Measurements from ENCODE around the gene PCBP3.

Gene PCBP3

GRCh38 chr21:45613881-45614280 lies 29.6 kb upstream of the PCBP3 start:
- Histone ChIP-seq H3K79me1 (ENCODE audit: low read length) (no peaks in the 10 kb centered on the region), H3K23ac (ENCODE audit: low read length) (no peak overlapping the region), H4K8ac (ENCODE audit: low read depth, low read length) (no peak overlapping the region), H4K91ac (ENCODE audit: low read depth, low read length) (no peak overlapping the region), H2BK5ac (ENCODE audit: low read depth, low read length, poor library complexity) (no peak overlapping the region), H4K12ac (ENCODE audit: low read depth, low read length) (no peak overlapping the region), H2AFZ (ENCODE audit: insufficient read depth, low read length, poor library complexity) (no peak overlapping the region), H2AK5ac (ENCODE audit: low read length) (no peak overlapping the region), H3K4me3 (ENCODE audit: low read depth, low read length) (no peak overlapping the region), H3K27ac (ENCODE audit: low read depth, low read length) (no peak overlapping the region), H3K79me2 (ENCODE audit: control insufficient read depth, insufficient read depth, low read length, poor library complexity) (no peaks in the 10 kb centered on the region), H2BK120ac (ENCODE audit: insufficient read depth, low read length, poor library complexity) (no peak overlapping the region), H2BK12ac (ENCODE audit: low read length) (no peak overlapping the region), H3K36me3 (ENCODE audit: control insufficient read depth in 1 of 2, insufficient read depth in 2 of 2, low read length in 2 of 2) (no peaks in the 10 kb centered on the region), H3K18ac (ENCODE audit: low read length) (no peak overlapping the region), H3K9ac (ENCODE audit: low read length) (no peak overlapping the region), H3K4ac (ENCODE audit: low read depth, low read length) (no peak overlapping the region), H3K4me2 (ENCODE audit: low read length) (no peak overlapping the region), H3K4me1 (ENCODE audit: control insufficient read depth in 1 of 2, insufficient read depth in 2 of 2, low read length in 2 of 2) (no peaks in the 10 kb centered on the region), H3K9me3 (ENCODE audit: insufficient read depth, low read depth, low read length) (peaks cover 2% of the 10 kb centered on the region), H3K14ac (ENCODE audit: low read length) (no peak overlapping the region), H3K27me3 (ENCODE audit: insufficient read depth, low read length) (no peaks in the 10 kb centered on the region)
- no CpG with 5 or more reads among the region's 9 CpGs for WGBS (ENCODE audit: extremely low coverage, insufficient coverage, insufficient read length)
- no peak for DNase-seq

- no CpG with 5 or more reads among the region's 27 CpGs for WGBS (ENCODE audit: extremely low coverage, insufficient coverage, insufficient read length)
Measured at GRCh38 chr21:45615145-45615711, 28.3 kb upstream of the PCBP3 start.

GRCh38 chr21:45617021-45617921 lies 26.3 kb upstream of the PCBP3 start:
- Histone ChIP-seq H2BK12ac (ENCODE audit: low read length) (no peak overlapping the region), H4K8ac (ENCODE audit: low read depth, low read length) (no peak overlapping the region), H3K4ac (ENCODE audit: low read depth, low read length) (no peak overlapping the region), H3K79me2 (ENCODE audit: control insufficient read depth, insufficient read depth, low read length, poor library complexity) (no peaks in the 10 kb centered on the region), H3K36me3 (ENCODE audit: control insufficient read depth in 1 of 2, insufficient read depth in 2 of 2, low read length in 2 of 2) (no peaks in the 10 kb centered on the region), H3K4me1 (ENCODE audit: control insufficient read depth in 1 of 2, insufficient read depth in 2 of 2, low read length in 2 of 2) (no peaks in the 10 kb centered on the region), H3K9ac (ENCODE audit: low read length) (no peak overlapping the region), H3K14ac (ENCODE audit: low read length) (no peak overlapping the region), H3K27me3 (ENCODE audit: insufficient read depth, low read length) (no peaks in the 10 kb centered on the region), H3K18ac (ENCODE audit: low read length) (no peak overlapping the region), H4K12ac (ENCODE audit: low read depth, low read length) (no peak overlapping the region), H3K23ac (ENCODE audit: low read length) (no peak overlapping the region), H4K91ac (ENCODE audit: low read depth, low read length) (no peak overlapping the region), H3K27ac (ENCODE audit: low read depth, low read length) (no peak overlapping the region), H2BK5ac (ENCODE audit: low read depth, low read length, poor library complexity) (no peak overlapping the region), H2AK5ac (ENCODE audit: low read length) (no peak overlapping the region), H3K9me3 (ENCODE audit: insufficient read depth, low read depth, low read length) (peaks cover 2% of the 10 kb centered on the region), H2BK120ac (ENCODE audit: insufficient read depth, low read length, poor library complexity) (no peak overlapping the region), H3K4me3 (ENCODE audit: low read depth, low read length) (no peak overlapping the region), H3K79me1 (ENCODE audit: low read length) (no peaks in the 10 kb centered on the region), H3K4me2 (ENCODE audit: low read length) (no peak overlapping the region), H2AFZ (ENCODE audit: insufficient read depth, low read length, poor library complexity) (no peak overlapping the region)
- no peak for DNase-seq
- WGBS (ENCODE audit: extremely low coverage, insufficient coverage, insufficient read length) = no CpG with 5 or more reads among the region's 19 CpGs

More at GRCh38 chr21:45615145-45615711, 28.3 kb upstream of the PCBP3 start:
- Histone ChIP-seq H2BK12ac (ENCODE audit: low read length) (no peak overlapping the region), H2AFZ (ENCODE audit: insufficient read depth, low read length, poor library complexity) (no peak overlapping the region), H3K79me1 (ENCODE audit: low read length) (no peaks in the 10 kb centered on the region), H3K14ac (ENCODE audit: low read length) (no peak overlapping the region), H3K4ac (ENCODE audit: low read depth, low read length) (no peak overlapping the region), H3K9me3 (ENCODE audit: insufficient read depth, low read depth, low read length) (peaks cover 2% of the 10 kb centered on the region), H3K18ac (ENCODE audit: low read length) (no peak overlapping the region), H3K27me3 (ENCODE audit: insufficient read depth, low read length) (no peaks in the 10 kb centered on the region), H3K79me2 (ENCODE audit: control insufficient read depth, insufficient read depth, low read length, poor library complexity) (no peaks in the 10 kb centered on the region), H3K9ac (ENCODE audit: low read length) (no peak overlapping the region), H4K91ac (ENCODE audit: low read depth, low read length) (no peak overlapping the region), H2BK120ac (ENCODE audit: insufficient read depth, low read length, poor library complexity) (no peak overlapping the region), H4K8ac (ENCODE audit: low read depth, low read length) (no peak overlapping the region), H3K27ac (ENCODE audit: low read depth, low read length) (no peak overlapping the region), H3K36me3 (ENCODE audit: control insufficient read depth in 1 of 2, insufficient read depth in 2 of 2, low read length in 2 of 2) (no peaks in the 10 kb centered on the region), H3K23ac (ENCODE audit: low read length) (no peak overlapping the region), H2AK5ac (ENCODE audit: low read length) (no peak overlapping the region), H3K4me1 (ENCODE audit: control insufficient read depth in 1 of 2, insufficient read depth in 2 of 2, low read length in 2 of 2) (no peaks in the 10 kb centered on the region), H4K12ac (ENCODE audit: low read depth, low read length) (no peak overlapping the region), H3K4me2 (ENCODE audit: low read length) (no peak overlapping the region), H2BK5ac (ENCODE audit: low read depth, low read length, poor library complexity) (no peak overlapping the region), H3K4me3 (ENCODE audit: low read depth, low read length) (no peak overlapping the region)
- no peak for DNase-seq

- H3K18ac ChIP-seq (ENCODE audit: low read length) = no peak overlapping the region
- peaks cover 2% of the 10 kb centered on the region for H3K9me3 ChIP-seq (ENCODE audit: insufficient read depth, low read depth, low read length)
- no peak overlapping the region for H3K14ac ChIP-seq (ENCODE audit: low read length)
- H3K4me3 ChIP-seq (ENCODE audit: low read depth, low read length) = no peak overlapping the region
- H2BK5ac ChIP-seq (ENCODE audit: low read depth, low read length, poor library complexity) = no peak overlapping the region
- H3K9ac ChIP-seq (ENCODE audit: low read length) = no peak overlapping the region
- no peak overlapping the region for H4K91ac ChIP-seq (ENCODE audit: low read depth, low read length)
- WGBS (ENCODE audit: extremely low coverage, insufficient coverage, insufficient read length) = no CpG with 5 or more reads among the region's 13 CpGs
- no peak for DNase-seq
- H2AK5ac ChIP-seq (ENCODE audit: low read length) = no peak overlapping the region
- no peaks in the 10 kb centered on the region for H3K27me3 ChIP-seq (ENCODE audit: insufficient read depth, low read length)
- H3K23ac ChIP-seq (ENCODE audit: low read length) = no peak overlapping the region
- H3K36me3 ChIP-seq (ENCODE audit: control insufficient read depth in 1 of 2, insufficient read depth in 2 of 2, low read length in 2 of 2) = no peaks in the 10 kb centered on the region
- H3K4ac ChIP-seq (ENCODE audit: low read depth, low read length) = no peak overlapping the region
- H3K4me2 ChIP-seq (ENCODE audit: low read length) = no peak overlapping the region
- no peak overlapping the region for H2BK12ac ChIP-seq (ENCODE audit: low read length)
- no peaks in the 10 kb centered on the region for H3K79me2 ChIP-seq (ENCODE audit: control insufficient read depth, insufficient read depth, low read length, poor library complexity)
- H3K79me1 ChIP-seq (ENCODE audit: low read length) = no peaks in the 10 kb centered on the region
- H2BK120ac ChIP-seq (ENCODE audit: insufficient read depth, low read length, poor library complexity) = no peak overlapping the region
- H3K27ac ChIP-seq (ENCODE audit: low read depth, low read length) = no peak overlapping the region
- H3K4me1 ChIP-seq (ENCODE audit: control insufficient read depth in 1 of 2, insufficient read depth in 2 of 2, low read length in 2 of 2) = no peaks in the 10 kb centered on the region
- H2AFZ ChIP-seq (ENCODE audit: insufficient read depth, low read length, poor library complexity) = no peak overlapping the region
- H4K8ac ChIP-seq (ENCODE audit: low read depth, low read length) = no peak overlapping the region
- no peak overlapping the region for H4K12ac ChIP-seq (ENCODE audit: low read depth, low read length)
Measured at GRCh38 chr21:45618287-45618686, 25.2 kb upstream of the PCBP3 start.
